ENCODE data around the gene ACVRL1.

The ACVRL1 gene

GRCh38 chr12:51898506-51898905, 8.8 kb upstream of the ACVRL1 start:
- no peak for DNase-seq (ENCODE audit: low spot score)

GRCh38 chr12:51898937-51899336, 8.4 kb upstream of the ACVRL1 start:
- no peak for DNase-seq (ENCODE audit: low spot score)

DNA sequence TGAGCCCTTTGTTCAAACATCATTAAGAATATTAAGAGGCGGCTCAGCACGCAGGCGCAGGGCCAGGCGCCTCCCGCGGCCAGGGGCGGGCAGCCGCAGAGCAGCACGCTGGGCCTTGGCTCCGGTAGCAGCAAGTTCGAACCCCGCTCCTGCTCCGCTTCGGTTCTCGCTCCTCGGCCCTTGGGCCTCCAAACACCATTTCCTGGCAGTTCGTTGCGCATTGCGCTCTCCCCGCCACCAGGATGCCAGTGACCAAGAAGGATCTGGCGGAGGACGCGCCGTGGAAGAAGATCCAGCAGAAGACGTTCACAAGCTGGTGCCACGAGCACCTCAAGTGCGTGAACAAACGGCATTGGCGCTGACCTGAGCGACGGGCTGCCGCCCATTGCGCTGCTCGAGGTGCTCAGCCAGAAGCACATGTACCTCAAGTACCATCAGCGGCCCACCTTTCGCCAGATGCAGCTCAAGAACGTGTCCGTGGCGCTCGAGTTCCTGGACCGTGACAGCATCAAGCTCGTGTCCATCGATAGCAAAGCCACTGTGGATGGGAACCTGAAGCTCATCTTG, 6.9 kb upstream of the ACVRL1 start:
- no peak for DNase-seq (ENCODE audit: low spot score)

DNA sequence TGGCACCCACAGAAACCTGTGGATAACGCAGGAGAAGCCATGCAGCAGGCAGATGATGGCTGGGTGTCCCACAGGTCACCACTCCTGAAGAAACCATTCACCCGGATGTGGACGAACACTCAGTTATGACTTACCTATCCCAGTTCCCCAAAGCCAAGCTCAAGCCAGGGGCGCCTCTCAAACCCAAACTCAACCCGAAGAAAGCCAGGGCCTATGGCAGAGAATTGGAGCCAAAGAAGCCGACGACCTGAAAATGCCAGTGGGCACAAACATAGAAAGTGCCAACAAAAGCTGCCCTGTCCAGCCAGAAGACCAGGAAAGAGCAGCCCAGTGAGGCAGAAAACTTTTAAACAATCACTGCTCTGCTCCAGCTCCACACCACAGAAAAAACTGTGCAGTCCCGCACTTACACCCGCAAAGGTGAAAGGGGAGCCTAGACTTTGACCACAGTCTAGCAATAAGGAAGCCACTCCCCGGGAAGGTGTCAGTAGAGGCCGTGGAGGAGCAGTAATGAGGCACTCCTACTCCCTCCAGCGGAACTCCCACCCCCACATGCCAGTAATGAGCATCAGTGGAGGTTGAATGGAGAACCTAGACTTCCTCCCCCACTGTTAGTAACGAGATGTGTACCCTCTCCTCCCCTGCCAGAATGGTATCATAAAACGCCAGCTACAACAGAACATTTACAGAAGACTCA, 6.0 kb upstream of the ACVRL1 start:
- DNase-seq (ENCODE audit: low spot score): no peak

DNA sequence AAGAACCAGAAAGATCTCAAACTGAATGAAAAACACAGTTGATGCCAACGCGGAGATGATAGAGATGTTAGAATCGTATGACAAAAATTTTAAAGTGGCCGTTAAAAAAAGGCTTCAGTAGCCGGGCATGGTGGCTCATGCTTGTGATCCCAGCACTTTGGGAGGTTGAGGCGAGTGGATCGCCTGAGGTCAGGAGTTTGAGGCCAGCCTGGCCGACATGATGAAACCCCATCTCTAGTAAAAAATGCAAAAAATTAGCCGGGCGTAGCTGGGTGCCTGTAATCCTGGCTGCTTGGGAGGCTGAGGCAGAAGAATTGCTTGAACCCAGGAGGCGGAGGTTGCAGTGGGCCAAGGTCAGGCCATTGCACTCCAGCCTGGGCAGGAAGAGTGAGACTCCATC, 5.4 kb upstream of the ACVRL1 start:
- no peak for DNase-seq (ENCODE audit: low spot score)

DNA sequence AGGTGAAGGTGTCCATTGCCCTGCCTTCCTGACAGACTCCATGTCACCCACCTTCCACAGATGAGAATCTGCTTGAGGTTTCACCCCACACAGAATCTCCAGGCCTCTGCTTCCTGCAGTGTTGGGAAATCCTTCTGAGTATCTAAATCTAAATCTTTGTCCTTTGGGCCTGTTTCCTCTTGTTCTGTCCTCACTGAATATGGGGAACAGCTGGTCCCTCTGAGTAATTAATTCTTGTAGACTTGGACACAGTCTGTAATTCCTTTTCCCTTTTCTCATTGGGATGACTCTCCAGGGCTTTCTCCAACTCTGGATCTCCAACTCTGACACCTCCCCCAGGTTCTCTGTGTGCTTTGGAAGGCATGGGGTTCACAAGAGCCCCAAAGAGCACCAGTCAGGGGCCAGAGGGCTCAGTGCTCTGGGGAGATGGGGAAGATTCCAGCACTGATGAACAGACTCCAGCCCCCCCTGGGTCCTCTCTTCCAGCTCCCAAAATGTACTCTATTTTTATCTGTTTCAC, 2.3 kb upstream of the ACVRL1 start:
- no peak for DNase-seq (ENCODE audit: low spot score)

GRCh38 chr12:51905471-51906429, 1.6 kb upstream of the ACVRL1 start:
- DNase-seq (ENCODE audit: low spot score): no peak

DNA sequence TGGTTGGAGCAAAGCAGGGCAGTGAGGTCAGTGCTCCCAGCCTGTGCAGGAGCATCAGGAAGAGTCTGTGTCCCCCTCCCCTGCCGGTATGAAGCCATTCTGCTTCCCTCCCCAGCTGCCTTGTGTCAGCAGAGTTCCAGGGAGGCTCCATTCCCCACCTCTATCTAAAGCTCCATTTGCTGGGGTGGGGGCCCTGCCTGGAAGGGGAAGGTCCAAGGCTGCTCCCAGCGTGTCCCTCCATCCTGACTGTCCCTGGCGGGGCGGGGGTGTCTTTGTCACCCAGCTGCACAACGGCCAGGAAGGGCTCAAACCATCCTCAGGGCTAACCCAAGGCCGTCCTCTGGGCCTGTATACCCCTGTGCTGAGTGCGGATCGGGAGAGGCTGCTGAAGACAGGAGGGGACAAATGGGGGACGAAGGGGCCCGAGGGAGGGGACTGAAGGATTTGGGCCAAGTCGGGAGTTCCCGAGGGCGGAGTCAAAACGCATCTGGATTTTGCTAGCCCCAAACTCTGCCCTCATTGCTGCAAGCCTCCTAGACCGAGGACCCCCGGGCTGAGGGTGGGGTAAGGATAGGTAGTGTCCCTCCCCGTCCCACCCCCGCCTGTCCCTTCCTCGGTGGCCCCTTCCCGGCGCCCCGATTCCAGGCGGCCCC, 748 bp upstream of the ACVRL1 start:
- DNase-seq (ENCODE audit: low spot score): no peak

GRCh38 chr12:51907856-51908425, 637 bp downstream of the ACVRL1 start:
- DNase-seq (ENCODE audit: low spot score): no peak

DNA sequence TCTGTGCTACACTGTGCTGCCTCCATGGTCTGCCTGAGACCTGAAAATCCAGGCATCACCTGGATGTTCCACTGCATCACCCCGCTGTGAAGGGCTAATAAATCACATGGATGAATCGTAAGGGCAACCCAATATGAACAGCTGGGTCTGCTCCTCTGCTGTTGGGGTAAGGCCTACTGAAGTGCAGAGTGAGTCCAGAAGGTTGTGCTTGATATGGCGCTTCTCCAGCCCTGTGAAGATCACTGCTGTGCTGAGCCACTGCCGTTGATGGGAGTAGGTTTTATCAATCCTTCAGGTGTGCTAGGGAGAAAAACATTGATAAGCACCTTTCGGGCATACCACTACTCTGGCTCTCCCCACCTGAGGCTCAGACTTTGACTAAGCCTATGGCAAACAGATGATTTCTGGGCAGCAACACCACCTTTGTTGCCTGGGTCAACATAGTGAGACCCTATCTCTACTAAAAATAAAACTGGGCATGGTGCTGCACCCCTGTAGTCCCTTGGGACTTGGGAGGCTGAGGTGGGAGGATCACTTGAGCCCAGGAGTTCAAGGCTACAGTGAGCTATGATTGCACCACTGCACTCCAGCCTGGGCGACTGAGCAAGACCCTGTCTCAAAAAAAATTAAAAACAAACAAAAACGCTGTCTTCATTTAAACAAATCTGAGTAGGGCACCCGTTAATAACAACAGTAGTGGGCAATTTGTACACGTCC, 1.7 kb downstream of the ACVRL1 start:
- DNase-seq (ENCODE audit: low spot score): no peak

DNA sequence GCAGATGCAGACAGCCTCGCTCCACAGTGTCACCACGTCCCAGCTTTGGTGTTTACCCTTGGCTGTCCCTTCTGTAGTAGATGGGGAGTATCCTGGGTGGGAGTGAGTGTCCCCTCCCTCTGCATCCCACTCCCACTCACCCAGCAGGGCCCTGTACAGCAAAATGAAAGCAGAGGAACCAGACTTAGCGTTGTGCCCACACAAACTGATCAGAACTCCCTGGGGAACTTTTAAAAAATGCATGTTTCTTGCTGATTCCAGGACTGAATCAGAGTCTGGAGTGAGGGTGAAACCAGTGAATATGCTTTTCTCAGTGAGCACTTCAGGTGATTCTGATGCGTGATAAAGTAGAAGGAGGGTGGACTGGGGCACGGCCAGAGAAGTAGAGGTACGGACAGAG, 2.9 kb downstream of the ACVRL1 start:
- DNase-seq (ENCODE audit: low spot score): no peak

- DNase-seq (ENCODE audit: low spot score): no peak
Measured at GRCh38 chr12:51910691-51911090, 3.4 kb downstream of the ACVRL1 start.

DNA sequence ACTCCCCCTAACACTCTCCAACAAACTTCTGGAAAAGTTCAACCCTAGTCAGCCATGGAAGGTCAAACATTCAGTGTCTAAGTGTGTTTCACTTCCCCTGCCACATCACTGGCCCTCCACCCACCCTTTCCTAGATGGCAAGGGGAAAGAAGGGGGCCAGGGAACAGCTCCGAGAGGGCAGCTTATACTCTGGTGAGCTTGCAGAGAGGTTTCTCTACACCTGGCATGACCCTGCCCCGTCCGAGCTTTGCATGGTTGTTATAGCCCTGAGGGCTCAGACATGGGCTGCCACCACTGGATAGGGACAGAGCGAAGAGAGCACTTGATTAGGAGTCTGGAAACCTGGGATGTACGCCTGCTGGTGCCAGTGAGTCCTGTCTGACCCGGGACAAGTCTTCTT, 4.0 kb downstream of the ACVRL1 start:
- DNase-seq (ENCODE audit: low spot score): no peak

GRCh38 chr12:51911788-51912711, 4.7 kb downstream of the ACVRL1 start:
- DNase-seq (ENCODE audit: low spot score): no peak

DNA sequence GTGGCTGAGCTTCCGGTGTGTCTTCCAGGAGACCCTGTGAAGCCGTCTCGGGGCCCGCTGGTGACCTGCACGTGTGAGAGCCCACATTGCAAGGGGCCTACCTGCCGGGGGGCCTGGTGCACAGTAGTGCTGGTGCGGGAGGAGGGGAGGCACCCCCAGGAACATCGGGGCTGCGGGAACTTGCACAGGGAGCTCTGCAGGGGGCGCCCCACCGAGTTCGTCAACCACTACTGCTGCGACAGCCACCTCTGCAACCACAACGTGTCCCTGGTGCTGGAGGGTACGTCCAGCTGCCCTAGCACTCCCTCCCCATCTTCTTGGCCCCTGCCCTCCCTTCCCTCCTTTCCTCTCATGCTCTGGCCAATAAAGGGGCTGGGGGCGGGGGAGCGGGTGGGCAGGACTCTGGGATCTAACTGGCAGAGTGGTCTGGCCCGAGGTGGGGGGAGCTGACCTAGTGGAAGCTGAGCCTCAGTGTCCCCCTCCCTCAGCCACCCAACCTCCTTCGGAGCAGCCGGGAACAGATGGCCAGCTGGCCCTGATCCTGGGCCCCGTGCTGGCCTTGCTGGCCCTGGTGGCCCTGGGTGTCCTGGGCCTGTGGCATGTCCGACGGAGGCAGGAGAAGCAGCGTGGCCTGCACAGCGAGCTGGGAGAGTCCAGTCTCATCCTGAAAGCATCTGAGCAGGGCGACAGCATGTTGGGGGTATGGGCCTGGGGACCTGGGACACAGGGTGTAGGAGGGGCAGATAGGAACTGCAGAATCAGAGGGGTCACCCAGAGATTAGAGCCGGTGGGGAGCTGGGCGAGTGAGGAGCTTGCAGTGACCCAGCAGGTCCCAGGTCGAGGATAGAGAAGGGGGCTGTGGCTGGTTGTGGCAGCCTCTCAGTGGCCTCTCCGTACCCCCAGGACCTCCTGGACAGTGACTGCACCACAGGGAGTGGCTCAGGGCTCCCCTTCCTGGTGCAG, 6.0 kb downstream of the ACVRL1 start:
- DNase-seq (ENCODE audit: low spot score): no peak

GRCh38 chr12:51914034-51914923, 7.0 kb downstream of the ACVRL1 start:
- no peak for DNase-seq (ENCODE audit: low spot score)

- no peak for DNase-seq (ENCODE audit: low spot score)
Measured at GRCh38 chr12:51915003-51915625, 7.8 kb downstream of the ACVRL1 start.

All from ecto neural progenitor cell (in vitro differentiated cells).